Endothelial cell of umbilical vein (primary cell): ENCODE measurements around the gene PYGO2.

Source experiments
- EZH2 ChIP-seq: IDR thresholded peaks from 2 replicates; pipeline ENCODE4 v1.6.1; 2012; ENCODE audit warnings: borderline replicate concordance, low read depth, mild to moderate bottlenecking, moderate library complexity, low read length, inconsistent platforms; ENCODE audit not compliant: severe bottlenecking
- MYC ChIP-seq: IDR thresholded peaks from one replicate; pipeline ENCODE4 v1.6.1; 2011; ENCODE audit warnings: mild to moderate bottlenecking, low read depth, low read length
- TF ChIP-seq, protein P1 (sequence below), 2 donors: IDR thresholded peaks; 1 replicate in 1 of 2; 2 replicates in 1 of 2; pipeline ENCODE4 v1.5.1; 2011; ENCODE audit warnings: low read length in 2 of 2, mild to moderate bottlenecking in 2 of 2, moderate library complexity in 2 of 2, control low read depth in 1 of 2, inconsistent platforms in 1 of 2, low read depth in 1 of 2; ENCODE audit not compliant: insufficient read depth in 1 of 2; ENCODE audit errors: extremely low read depth in 1 of 2

DNA sequence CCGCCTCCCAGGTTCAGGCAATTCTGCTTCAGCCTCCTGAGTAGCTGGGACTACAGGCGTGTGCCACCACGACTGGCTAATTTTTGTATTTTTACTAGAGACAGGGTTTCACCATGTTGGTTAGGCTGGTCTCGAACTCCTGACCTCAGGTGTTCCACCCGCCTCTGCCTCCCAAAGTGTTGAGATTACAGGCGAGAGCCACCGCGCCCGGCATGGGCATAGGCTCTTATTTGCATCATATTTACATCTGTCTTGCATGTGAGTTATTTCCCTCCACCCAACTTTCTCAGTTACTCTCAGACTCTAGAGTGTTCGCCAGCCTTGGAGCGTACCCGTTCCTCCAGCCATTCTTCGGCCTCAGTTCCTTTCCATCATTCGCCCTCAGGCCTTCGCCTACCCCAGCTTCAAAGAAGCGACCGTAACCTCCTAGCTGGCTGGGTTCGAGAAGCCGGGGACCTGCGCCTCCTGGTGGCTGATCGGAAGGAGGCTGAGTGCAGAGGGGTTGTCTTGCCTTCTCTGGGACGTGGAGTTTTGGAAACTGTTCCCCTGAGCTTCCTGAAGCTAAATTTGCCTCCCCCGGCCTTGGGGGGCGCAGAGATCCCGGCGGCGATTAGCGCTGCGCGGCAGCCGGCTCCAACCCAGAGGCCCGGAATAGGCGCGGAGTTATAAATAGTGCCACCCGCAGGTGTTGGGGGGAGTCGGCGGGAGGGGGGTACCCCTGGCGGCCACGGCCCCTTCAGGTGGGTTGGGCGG, 37.4 kb upstream of the PYGO2 start:
- TF ChIP-seq, protein P1, sequence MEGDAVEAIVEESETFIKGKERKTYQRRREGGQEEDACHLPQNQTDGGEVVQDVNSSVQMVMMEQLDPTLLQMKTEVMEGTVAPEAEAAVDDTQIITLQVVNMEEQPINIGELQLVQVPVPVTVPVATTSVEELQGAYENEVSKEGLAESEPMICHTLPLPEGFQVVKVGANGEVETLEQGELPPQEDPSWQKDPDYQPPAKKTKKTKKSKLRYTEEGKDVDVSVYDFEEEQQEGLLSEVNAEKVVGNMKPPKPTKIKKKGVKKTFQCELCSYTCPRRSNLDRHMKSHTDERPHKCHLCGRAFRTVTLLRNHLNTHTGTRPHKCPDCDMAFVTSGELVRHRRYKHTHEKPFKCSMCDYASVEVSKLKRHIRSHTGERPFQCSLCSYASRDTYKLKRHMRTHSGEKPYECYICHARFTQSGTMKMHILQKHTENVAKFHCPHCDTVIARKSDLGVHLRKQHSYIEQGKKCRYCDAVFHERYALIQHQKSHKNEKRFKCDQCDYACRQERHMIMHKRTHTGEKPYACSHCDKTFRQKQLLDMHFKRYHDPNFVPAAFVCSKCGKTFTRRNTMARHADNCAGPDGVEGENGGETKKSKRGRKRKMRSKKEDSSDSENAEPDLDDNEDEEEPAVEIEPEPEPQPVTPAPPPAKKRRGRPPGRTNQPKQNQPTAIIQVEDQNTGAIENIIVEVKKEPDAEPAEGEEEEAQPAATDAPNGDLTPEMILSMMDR (IDR thresholded peaks at IDR 0.05; ENCODE audit: extremely low read depth in 1 of 2, insufficient read depth in 1 of 2, low read depth in 1 of 2, low read length in 2 of 2), result peak; percentile 90 to 94
- TF ChIP-seq MYC (no peak), EZH2 (no peak)
